IMR-90 (cell line): ENCODE data around the gene PIH1D1. TPM values are rescaled to one million over a fixed set of nuclear protein-coding genes. Genes with fewer than 3 reads are reported as not detected.

Experiments
- ATAC-seq: fragments of 200-7000 bp; cut with Tn5 transposase; 2 replicates; pipeline ENCODE4 v1.9.1; 2020; ENCODE audit warnings: low read depth, mild to moderate bottlenecking, moderate library complexity
- BruUV-seq: library from RNA; stranded (reverse); fragments of 400-500 nt; replicated peaks from 2 replicates; lab custom pipeline; 2021; lab: Mats Ljungman, UMichigan
- CTCF ChIA-PET: fragments of 300-600 bp; formaldehyde crosslinking; extraction: SDS; loops from one replicate; lab custom pipeline; 2021; ENCODE audit warnings: antibody characterized with exemption; lab: Yijun Ruan, JAX
- POLR2A ChIA-PET: fragments of 300-600 bp; sonication (Branson Sonifier 250); formaldehyde crosslinking; loops from one replicate; lab custom pipeline; 2022; ENCODE audit warnings: antibody characterized with exemption; ENCODE audit not compliant: unreplicated experiment; lab: Charles Lee
- DNase-seq: peaks from one replicate; pipeline ENCODE4 v3.0.0; 2013
- H2AFZ ChIP-seq: replicated peaks from 2 replicates; pipeline ENCODE3; 2013; ENCODE audit warnings: low read length, mild to moderate bottlenecking; ENCODE audit not compliant: poor library complexity
- H2AK5ac ChIP-seq: 2 replicates; pipeline ENCODE4 v1.6.1; 2013; ENCODE audit warnings: low read depth, low read length, inconsistent platforms
- H2AK9ac ChIP-seq: replicated peaks from 2 replicates; pipeline ENCODE3; 2013; ENCODE audit warnings: mild to moderate bottlenecking, low read depth, low read length, moderate library complexity; ENCODE audit not compliant: poor library complexity
- H2BK120ac ChIP-seq: 2 replicates; pipeline ENCODE4 v1.6.1; 2013; ENCODE audit warnings: low read depth, low read length, inconsistent platforms
- H2BK15ac ChIP-seq: 3 replicates; pipeline ENCODE4 v1.6.1; 2013; ENCODE audit warnings: low read depth, low read length, inconsistent platforms
- H2BK20ac ChIP-seq: 2 replicates; pipeline ENCODE4 v1.6.1; 2013; ENCODE audit warnings: low read depth, mild to moderate bottlenecking, inconsistent platforms, low read length, moderate library complexity
- H2BK5ac ChIP-seq: 2 replicates; pipeline ENCODE4 v1.6.1; 2013; ENCODE audit warnings: mild to moderate bottlenecking, low read depth, low read length, inconsistent platforms; ENCODE audit not compliant: poor library complexity, severe bottlenecking
- H3K14ac ChIP-seq: replicated peaks from 2 replicates; pipeline ENCODE4 v1.6.1; 2013; ENCODE audit warnings: low read depth, low read length, inconsistent platforms
- H3K18ac ChIP-seq: 2 replicates; pipeline ENCODE4 v1.6.1; 2013; ENCODE audit warnings: low read depth, low read length, control low read depth
- H3K23ac ChIP-seq: 2 replicates; pipeline ENCODE4 v1.6.1; 2013; ENCODE audit warnings: low read depth, low read length, inconsistent platforms
- H3K27ac ChIP-seq: 2 replicates; pipeline ENCODE4 v1.5.1; 2013; ENCODE audit warnings: mild to moderate bottlenecking, control low read depth, low read length; ENCODE audit not compliant: insufficient read depth
- H3K27me3 ChIP-seq: 2 replicates; pipeline ENCODE4 v1.6.1; 2013; ENCODE audit warnings: low read length; ENCODE audit not compliant: control insufficient read depth, insufficient read depth
- H3K36me3 ChIP-seq: 2 replicates; pipeline ENCODE4 v1.6.1; 2013; ENCODE audit warnings: low read length, mixed read lengths; ENCODE audit not compliant: control insufficient read depth, insufficient read depth
- H3K4ac ChIP-seq: 2 replicates; pipeline ENCODE4 v1.6.1; 2013; ENCODE audit warnings: low read depth, low read length, inconsistent platforms
- H3K4me1 ChIP-seq: 2 replicates; pipeline ENCODE4 v1.6.1; 2013; ENCODE audit warnings: low read length, mixed read lengths; ENCODE audit not compliant: control insufficient read depth, insufficient read depth
- H3K4me2 ChIP-seq: 2 replicates; pipeline ENCODE4 v1.6.1; 2013; ENCODE audit warnings: low read depth, mild to moderate bottlenecking, control low read depth, low read length, moderate library complexity
- H3K4me3 ChIP-seq: 2 replicates; pipeline ENCODE4 v1.5.1; 2013; ENCODE audit warnings: low read depth, mild to moderate bottlenecking, control low read depth, low read length, moderate library complexity; ENCODE audit not compliant: insufficient read depth
- H3K56ac ChIP-seq: 2 replicates; pipeline ENCODE4 v1.6.1; 2013; ENCODE audit warnings: low read length, inconsistent platforms; ENCODE audit not compliant: insufficient read depth; ENCODE audit errors: extremely low read depth
- H3K79me1 ChIP-seq, 2 experiments: 2 replicates each; pipeline ENCODE4 v1.6.1; 2013; ENCODE audit warnings: low read length in 2 of 2, inconsistent platforms in 1 of 2, low read depth in 1 of 2
- H3K9ac ChIP-seq: 2 replicates; pipeline ENCODE4 v1.6.1; 2013; ENCODE audit warnings: low read depth, low read length, control low read depth
- H3K9me1 ChIP-seq: 2 replicates; pipeline ENCODE4 v1.6.1; 2013; ENCODE audit warnings: low read length, inconsistent platforms; ENCODE audit not compliant: insufficient read depth
- H3K9me3 ChIP-seq: 2 replicates; pipeline ENCODE4 v1.6.1; 2013; ENCODE audit warnings: low read length; ENCODE audit not compliant: control insufficient read depth, insufficient read depth
- H4K20me1 ChIP-seq: 2 replicates; pipeline ENCODE4 v1.6.1; 2013; ENCODE audit warnings: low read length, inconsistent platforms; ENCODE audit not compliant: insufficient read depth
- H4K5ac ChIP-seq: 2 replicates; pipeline ENCODE4 v1.6.1; 2013; ENCODE audit warnings: mild to moderate bottlenecking, low read depth, low read length, control low read depth
- H4K8ac ChIP-seq, 2 experiments: 2 replicates each; pipeline ENCODE4 v1.6.1; 2013; ENCODE audit warnings: low read depth in 2 of 2, low read length in 2 of 2, control low read depth in 1 of 2, inconsistent platforms in 1 of 2
- H4K91ac ChIP-seq: 2 replicates; pipeline ENCODE4 v1.6.1; 2013; ENCODE audit warnings: low read depth, low read length, inconsistent platforms; ENCODE audit not compliant: insufficient read depth
- BHLHE40 ChIP-seq: fragments of 150-350 bp; IDR thresholded peaks from 2 replicates; pipeline ENCODE4 v1.6.1; 2016; ENCODE audit warnings: mild to moderate bottlenecking, low read depth, low read length
- CEBPB ChIP-seq: IDR thresholded peaks from 2 replicates; pipeline ENCODE4 v1.6.1; 2012; ENCODE audit warnings: low read depth, low read length, improper control_type of control experiment
- CHD1 ChIP-seq: IDR thresholded peaks from 2 replicates; pipeline ENCODE4 v1.6.1; 2012; ENCODE audit warnings: low read depth, low read length, improper control_type of control experiment
- CTCF ChIP-seq: conservative IDR thresholded peaks from 2 replicates; pipeline ENCODE4 v1.5.1; 2012; ENCODE audit warnings: mild to moderate bottlenecking, low read depth, low read length, improper control_type of control experiment
- ELK1 ChIP-seq: fragments of 150-350 bp; IDR thresholded peaks from 2 replicates; pipeline ENCODE4 v1.6.1; 2016; ENCODE audit warnings: low read depth, mild to moderate bottlenecking, low read length, moderate library complexity, borderline replicate concordance
- FOS ChIP-seq: fragments of 150-350 bp; IDR thresholded peaks from 2 replicates; pipeline ENCODE4 v1.6.1; 2016; ENCODE audit warnings: low read depth, low read length
- MAFK ChIP-seq: IDR thresholded peaks from 2 replicates; pipeline ENCODE4 v1.6.1; 2012; ENCODE audit warnings: low read depth, low read length, improper control_type of control experiment
- MAZ ChIP-seq: IDR thresholded peaks from 2 replicates; pipeline ENCODE4 v1.6.1; 2012; ENCODE audit warnings: low read depth, mild to moderate bottlenecking, low read length, improper control_type of control experiment, moderate library complexity, borderline replicate concordance
- MXI1 ChIP-seq: IDR thresholded peaks from 2 replicates; pipeline ENCODE4 v1.6.1; 2012; ENCODE audit warnings: low read depth, mild to moderate bottlenecking, low read length, moderate library complexity, borderline replicate concordance
- NFE2L2 ChIP-seq: fragments of 150-350 bp; IDR thresholded peaks from 2 replicates; pipeline ENCODE4 v1.6.1; 2016; ENCODE audit warnings: low read depth, mild to moderate bottlenecking, low read length
- POLR2A ChIP-seq: IDR thresholded peaks from 2 replicates; pipeline ENCODE4 v1.6.1; 2012; ENCODE audit warnings: mild to moderate bottlenecking, low read depth, low read length
- RAD21 ChIP-seq: IDR thresholded peaks from 2 replicates; pipeline ENCODE4 v1.6.1; 2012; ENCODE audit warnings: low read length, improper control_type of control experiment
- RCOR1 ChIP-seq: IDR thresholded peaks from 2 replicates; pipeline ENCODE4 v1.6.1; 2012; ENCODE audit warnings: mild to moderate bottlenecking, low read length, improper control_type of control experiment; ENCODE audit not compliant: insufficient replicate concordance
- RFX5 ChIP-seq: IDR thresholded peaks from 2 replicates; pipeline ENCODE4 v1.8.0; 2012; ENCODE audit warnings: low read depth, mild to moderate bottlenecking, low read length, moderate library complexity
- SMC3 ChIP-seq: fragments of 150-350 bp; IDR thresholded peaks from 2 replicates; pipeline ENCODE4 v1.6.1; 2016; ENCODE audit warnings: low read depth, mild to moderate bottlenecking, antibody characterized with exemption, low read length, moderate library complexity
- USF2 ChIP-seq: fragments of 150-350 bp; IDR thresholded peaks from 2 replicates; pipeline ENCODE4 v1.6.1; 2017; ENCODE audit warnings: mild to moderate bottlenecking, antibody characterized with exemption, low read length, low read depth
- WGBS, 2 experiments: methylation state at CpG; one replicate each; pipeline versions ENCODE4 v1.1.5 to v1.1.7; 2013; ENCODE audit warnings: missing lambda C conversion rate in 2 of 2; ENCODE audit not compliant: insufficient read length in 1 of 2; ENCODE audit errors: extremely low coverage in 2 of 2; 5-methylcytosine and 5-hydroxymethylcytosine counted together
- dilution Hi-C: fragments of 300-500 bp; cut with HindIII; formaldehyde crosslinking; loops from one replicate; pipeline ENCODE4 v1.14.3; 2018; ENCODE audit warnings: low sequenced_read_pairs; ENCODE audit not compliant: unreplicated experiment
- in situ Hi-C: fragments of 300-500 bp; cut with MboI; formaldehyde crosslinking; loops from 3 replicates; pipeline ENCODE4 v1.14.3; 2019; ENCODE audit warnings: low sequenced_read_pairs, inconsistent platforms, mixed read lengths
- intact Hi-C: fragments of 100-400 bp; cut with micrococcal nuclease; formaldehyde crosslinking; loops from 2 replicates; pipeline ENCODE4 v1.10.0; 2022
- polyA plus RNA-seq, 3 experiments: library from polyadenylated mRNA; depleted of rRNA; stranded (reverse); fragments of >200 nt; gene quantifications; 2 replicates each; pipeline ENCODE4 v1.2.3, GENCODE V29; 2012; ENCODE audit warnings: low replicate concordance in 1 of 3
- total RNA-seq: library from RNA; depleted of rRNA; stranded (reverse); fragments of >200 nt; gene quantifications from 2 replicates; pipeline ENCODE4 v1.2.3, GENCODE V29; 2012

The PIH1D1 gene
- total and polyA plus RNA-seq, 2 of the 4 experiments (the other 2 are of a cell fraction), result 77.9 to 122 TPM

GRCh38 chr19:49398931-49399330 is 52.7 kb downstream of the PIH1D1 start:
- TF ChIP-seq MAFK (no peak), CEBPB (no peak), RFX5 (no peak), BHLHE40 (no peak), RCOR1 (no peak), FOS (no peak), CHD1 (no peak), RAD21 (no peak), POLR2A (no peak), MAZ (no peak), CTCF (no peak), NFE2L2 (no peak), USF2 (no peak), ELK1 (no peak), SMC3 (no peak), MXI1 (no peak)
- no peak overlapping the region for H2BK5ac ChIP-seq
- H3K36me3 ChIP-seq, result no peaks in the 10 kb centered on the region
- H3K4ac ChIP-seq, result no peak overlapping the region
- H3K23ac ChIP-seq, result no peak overlapping the region
- in situ Hi-C loops (loop anchor here (10.0 kb wide), 1 partner anchor 46 kb away; the partner anchor contains the start of gene SLC17A7), dilution Hi-C loops (no loop called here), intact Hi-C loops (no loop called here)
- no peaks in the 10 kb centered on the region for H4K20me1 ChIP-seq
- H3K4me1 ChIP-seq, result peaks cover 6% of the 10 kb centered on the region; the same call in 1 of the 2 replicates
- POLR2A ChIA-PET, result no interaction called here
- H3K9me3 ChIP-seq, result no peaks in the 10 kb centered on the region
- no peak overlapping the region for H2BK15ac ChIP-seq
- ATAC-seq (no peak), DNase-seq (no peak)
- H3K14ac ChIP-seq, result no peak overlapping the region
- H3K9ac ChIP-seq, result no peak overlapping the region
- no TSS peak for BruUV-seq
- no peak overlapping the region for H3K4me3 ChIP-seq
- no peak overlapping the region for H3K4me2 ChIP-seq
- no peak overlapping the region for H2BK120ac ChIP-seq
- H4K91ac ChIP-seq, result no peak overlapping the region
- no peak overlapping the region for H2AK5ac ChIP-seq
- peaks cover 59% of the 10 kb centered on the region for H3K27me3 ChIP-seq
- CTCF ChIA-PET, result no interaction called here
- no peak overlapping the region for H4K5ac ChIP-seq
- H3K27ac ChIP-seq, result no peak overlapping the region
- no peaks in the 10 kb centered on the region for H3K79me1 ChIP-seq
- H2AFZ ChIP-seq, result no peak overlapping the region
- H4K8ac ChIP-seq, result no peak overlapping the region
- no peaks in the 10 kb centered on the region for H3K9me1 ChIP-seq
- H2BK20ac ChIP-seq, result no peak overlapping the region
- no peak overlapping the region for H3K56ac ChIP-seq
- H2AK9ac ChIP-seq, result no peak overlapping the region
- H3K18ac ChIP-seq, result no peak overlapping the region
- WGBS, 2 experiments, result no CpG with 5 or more reads among the region's 6 CpGs
